Ascending aorta (tissue), 2 donors: ENCODE data around the gene KDM5B. TPM values are rescaled to one million over a fixed set of nuclear protein-coding genes. Genes with fewer than 3 reads are reported as not detected.
"Not testable (repeated sequence)": the region's sequence is repeated elsewhere in the genome, so short reads cannot be mapped to it uniquely, and the experiment has no call there.

Source experiments
- DNase-seq, 2 donors: peaks; one replicate each; pipeline ENCODE4 v3.0.0-alpha.2; 2019; ENCODE audit warnings: low spot score in 2 of 2
- H3K27ac ChIP-seq, 2 donors: fragments of 200-600 bp; sonication (generic); one replicate each; pipeline ENCODE4 v1.5.1; 2016 to 2017; ENCODE audit warnings: mild to moderate bottlenecking in 1 of 2
- H3K27me3 ChIP-seq: fragments of 200-600 bp; sonication (generic); one replicate; pipeline ENCODE4 v1.5.1; 2017
- H3K36me3 ChIP-seq, 2 donors: fragments of 200-600 bp; sonication (generic); one replicate each; pipeline ENCODE4 v1.5.1; 2016
- H3K4me1 ChIP-seq, 2 donors: fragments of 200-600 bp; sonication (generic); one replicate each; pipeline ENCODE4 v1.5.1; 2016 to 2017; ENCODE audit warnings: mild to moderate bottlenecking in 1 of 2
- H3K4me3 ChIP-seq, 2 donors: fragments of 200-600 bp; sonication (generic); one replicate each; pipeline ENCODE4 v1.5.1; 2016 to 2017; ENCODE audit warnings: mild to moderate bottlenecking in 1 of 2
- H3K9me3 ChIP-seq, 2 donors: fragments of 200-600 bp; sonication (generic); one replicate each; pipeline ENCODE4 v1.5.1; 2016
- CTCF ChIP-seq, 3 experiments: fragments of 200-600 bp in 2 of 3; fragments of 450-650 bp in 1 of 3; sonication (generic) in 2 of 3; IDR thresholded peaks; one replicate each; pipeline ENCODE4 v1.5.1; 2016 to 2019; ENCODE audit warnings: antibody characterized with exemption in 3 of 3, mild to moderate bottlenecking in 1 of 3, moderate library complexity in 1 of 3
- intact Hi-C: fragments of 100-400 bp; cut with DNase I; formaldehyde crosslinking; loops from one replicate; pipeline ENCODE4 v1.15.1; 2023
- total RNA-seq: library from RNA; depleted of rRNA; stranded (reverse); fragments of >200 nt; gene quantifications from one replicate; pipeline ENCODE4 v1.1.0, GENCODE V29; 2016

Gene KDM5B
- total RNA-seq, 1 donor from 2014 or later = 61.7 TPM

GRCh38 chr1:202733251-202733650 lies 75.0 kb downstream of the KDM5B start:
- H3K4me1 ChIP-seq = no peaks in the 10 kb centered on the region
- intact Hi-C loops = no loop called here
- no peak overlapping the region for H3K27ac ChIP-seq
- H3K36me3 ChIP-seq = peaks cover 68 to 89% of the 10 kb centered on the region in 2 donors
- no peak overlapping the region for H3K4me3 ChIP-seq
- no peaks in the 10 kb centered on the region for H3K9me3 ChIP-seq
- H3K27me3 ChIP-seq = no peaks in the 10 kb centered on the region
- no peak for DNase-seq
- no peak for TF ChIP-seq CTCF (IDR thresholded peaks at IDR 0.05)

- H3K27me3 ChIP-seq = no peaks in the 10 kb centered on the region
- TF ChIP-seq CTCF (IDR thresholded peaks at IDR 0.05) = no peak
- no peak for DNase-seq
- H3K9me3 ChIP-seq = no peaks in the 10 kb centered on the region
- intact Hi-C loops = no loop called here
- peaks cover 62 to 71% of the 10 kb centered on the region in 2 donors for H3K36me3 ChIP-seq
- H3K4me1 ChIP-seq = no peaks in the 10 kb centered on the region
- no peak overlapping the region for H3K27ac ChIP-seq
- H3K4me3 ChIP-seq = no peak overlapping the region
Observed at GRCh38 chr1:202728951-202729350, 79.3 kb downstream of the KDM5B start.

- DNase-seq = no peak
- Histone ChIP-seq H3K27me3 (no peaks in the 10 kb centered on the region), H3K9me3 (no peaks in the 10 kb centered on the region), H3K27ac (no peak overlapping the region), H3K4me1 (no peaks in the 10 kb centered on the region), H3K36me3 (peaks cover 34 to 38% of the 10 kb centered on the region in 2 donors), H3K4me3 (no peak overlapping the region)
- intact Hi-C loops = no loop called here
- no peak for TF ChIP-seq CTCF (IDR thresholded peaks at IDR 0.05)
Observed at GRCh38 chr1:202725526-202725925, 82.7 kb downstream of the KDM5B start.

- Histone ChIP-seq H3K27ac (no peak overlapping the region), H3K27me3 (no peaks in the 10 kb centered on the region), H3K4me1 (no peaks in the 10 kb centered on the region), H3K9me3 (no peaks in the 10 kb centered on the region), H3K36me3 (peaks cover 16 to 20% of the 10 kb centered on the region in 2 donors), H3K4me3 (no peak overlapping the region)
- no peak for DNase-seq
- no peak for TF ChIP-seq CTCF (IDR thresholded peaks at IDR 0.05)
- intact Hi-C loops = no loop called here
Observed at GRCh38 chr1:202723708-202724107, 84.5 kb downstream of the KDM5B start.

- intact Hi-C loops, H3K27me3 ChIP-seq, DNase-seq, H3K4me1 ChIP-seq, H3K4me3 ChIP-seq, H3K27ac ChIP-seq, H3K9me3 ChIP-seq: not testable (repeated sequence)
- peaks cover 14 to 16% of the 10 kb centered on the region in 2 donors for H3K36me3 ChIP-seq
Observed at GRCh38 chr1:202723046-202723445, 85.2 kb downstream of the KDM5B start.

GRCh38 chr1:202716654-202717053 lies 91.6 kb downstream of the KDM5B start:
- H3K27me3 ChIP-seq = no peaks in the 10 kb centered on the region
- H3K27ac ChIP-seq = no peak overlapping the region
- no peaks in the 10 kb centered on the region for H3K4me1 ChIP-seq
- no peak for DNase-seq
- TF ChIP-seq CTCF (IDR thresholded peaks at IDR 0.05) = no peak
- no peaks in the 10 kb centered on the region for H3K36me3 ChIP-seq
- H3K4me3 ChIP-seq = no peak overlapping the region
- intact Hi-C loops = loop anchor here (5.0 kb wide), 1 partner anchor 529 kb away; no protein-coding TSS in a partner anchor
- no peaks in the 10 kb centered on the region for H3K9me3 ChIP-seq

GRCh38 chr1:202714202-202714601 lies 94.0 kb downstream of the KDM5B start:
- peaks cover 13% of the 10 kb centered on the region for H3K27me3 ChIP-seq
- H3K27ac ChIP-seq, DNase-seq, H3K36me3 ChIP-seq, intact Hi-C loops, H3K4me3 ChIP-seq, H3K9me3 ChIP-seq: not testable (repeated sequence)
- H3K4me1 ChIP-seq = peaks cover 0 to 10% of the 10 kb centered on the region in 2 donors
